CD14-positive monocyte (primary cell): Measurements from ENCODE around the gene ARNT2. TPM values are rescaled to one million over a fixed set of nuclear protein-coding genes. Genes with fewer than 3 reads are reported as not detected.

Experiments used
- DNase-seq, 3 donors: peaks; one replicate each; pipeline ENCODE4 v3.0.0-alpha.2; 2011 to 2022
- H2AFZ ChIP-seq: 2 replicates; pipeline ENCODE4 v1.6.0; 2012; ENCODE audit warnings: mild to moderate bottlenecking, low read depth, low read length, inconsistent platforms; ENCODE audit not compliant: insufficient read depth, poor library complexity, severe bottlenecking
- H3K27ac ChIP-seq, 2 donors: 1 replicate in 1 of 2; 2 replicates in 1 of 2; pipeline ENCODE4 v1.5.1; 2012 to 2013; ENCODE audit warnings: low read length in 2 of 2, control low read depth in 1 of 2, inconsistent platforms in 1 of 2, low read depth in 1 of 2, mild to moderate bottlenecking in 1 of 2
- H3K27me3 ChIP-seq, 2 donors: one replicate each; pipeline versions ENCODE4 v1.6.0 to v1.6.1; 2011 to 2013; ENCODE audit warnings: low read length in 2 of 2; ENCODE audit not compliant: control insufficient read depth in 2 of 2, insufficient read depth in 2 of 2
- H3K36me3 ChIP-seq, 2 donors: replicated peaks in 1 of 2; 1 replicate in 1 of 2; 2 replicates in 1 of 2; pipeline versions ENCODE4 v1.5.1 to v1.6.1; 2012 to 2013; ENCODE audit warnings: low read length in 2 of 2, control low read depth in 1 of 2, inconsistent platforms in 1 of 2, mild to moderate bottlenecking in 1 of 2; ENCODE audit not compliant: insufficient read depth in 2 of 2, control insufficient read depth in 1 of 2
- H3K4me1 ChIP-seq, 2 donors: 1 replicate in 1 of 2; 2 replicates in 1 of 2; pipeline versions ENCODE4 v1.5.1 to v1.6.1; 2012 to 2013; ENCODE audit warnings: low read length in 2 of 2, control low read depth in 1 of 2, inconsistent platforms in 1 of 2, mild to moderate bottlenecking in 1 of 2, moderate library complexity in 1 of 2; ENCODE audit not compliant: insufficient read depth in 2 of 2, control insufficient read depth in 1 of 2
- H3K4me2 ChIP-seq: replicated peaks from 2 replicates; pipeline ENCODE3; 2012; ENCODE audit warnings: low read length, moderate library complexity, mild to moderate bottlenecking; ENCODE audit not compliant: poor library complexity, severe bottlenecking; ENCODE audit errors: extremely low read depth
- H3K4me3 ChIP-seq, 3 experiments: fragments of 200-600 bp in 1 of 3; sonication (generic) in 1 of 3; replicated peaks in 1 of 3; 1 replicate in 2 of 3; 2 replicates in 1 of 3; pipeline ENCODE4 v1.5.1; 2011 to 2013; ENCODE audit warnings: low read length in 3 of 3, mild to moderate bottlenecking in 3 of 3, control low read depth in 2 of 3, low read depth in 2 of 3, inconsistent platforms in 1 of 3, moderate library complexity in 1 of 3
- H3K79me2 ChIP-seq: 2 replicates; pipeline ENCODE4 v1.6.0; 2012; ENCODE audit warnings: mild to moderate bottlenecking, control low read depth, inconsistent platforms, low read length, moderate library complexity; ENCODE audit not compliant: insufficient read depth
- H3K9ac ChIP-seq: 2 replicates; pipeline ENCODE4 v1.6.0; 2017; ENCODE audit warnings: low read length, mild to moderate bottlenecking; ENCODE audit not compliant: insufficient read depth, poor library complexity, severe bottlenecking
- H3K9me3 ChIP-seq, 2 donors: replicated peaks in 1 of 2; 1 replicate in 1 of 2; 2 replicates in 1 of 2; pipeline versions ENCODE4 v1.5.1 to v1.6.1; 2012 to 2013; ENCODE audit warnings: low read length in 2 of 2, control low read depth in 1 of 2; ENCODE audit not compliant: control insufficient read depth in 1 of 2, insufficient read depth in 1 of 2
- H4K20me1 ChIP-seq: 2 replicates; pipeline ENCODE4 v1.6.0; 2012; ENCODE audit warnings: mild to moderate bottlenecking, low read length, control low read depth, moderate library complexity; ENCODE audit not compliant: insufficient read depth
- H3K27ac Mint-ChIP-seq, 7 donors: one replicate each; pipeline ENCODE4 v1.8.0; 2020; ENCODE audit warnings: mild to moderate bottlenecking in 7 of 7, mixed read lengths in 7 of 7, moderate library complexity in 6 of 7, inconsistent platforms in 2 of 7
- H3K27me3 Mint-ChIP-seq, 3 donors: one replicate each; pipeline ENCODE4 v1.8.0; 2021 to 2022; ENCODE audit warnings: low read depth in 3 of 3, mild to moderate bottlenecking in 3 of 3, mixed read lengths in 3 of 3, moderate library complexity in 3 of 3, inconsistent platforms in 1 of 3
- H3K36me3 Mint-ChIP-seq, 2 donors: one replicate each; pipeline ENCODE4 v1.8.0; 2020; ENCODE audit warnings: mixed read lengths in 2 of 2, inconsistent platforms in 1 of 2, mild to moderate bottlenecking in 1 of 2
- H3K4me1 Mint-ChIP-seq: one replicate; pipeline ENCODE4 v1.8.0; 2020; ENCODE audit warnings: mild to moderate bottlenecking, mixed read lengths
- H3K4me3 Mint-ChIP-seq, 2 donors: one replicate each; pipeline ENCODE4 v1.8.0; 2020; ENCODE audit warnings: mild to moderate bottlenecking in 2 of 2, mixed read lengths in 2 of 2, moderate library complexity in 1 of 2
- H3K9me3 Mint-ChIP-seq, 7 donors: one replicate each; pipeline ENCODE4 v1.8.0; 2020 to 2022; ENCODE audit warnings: mixed read lengths in 7 of 7, mild to moderate bottlenecking in 6 of 7, moderate library complexity in 6 of 7, inconsistent platforms in 2 of 7
- WGBS: methylation state at CpG from one replicate; pipeline ENCODE4 v1.1.5; 2013; ENCODE audit warnings: missing lambda C conversion rate; ENCODE audit not compliant: insufficient coverage; 5-methylcytosine and 5-hydroxymethylcytosine counted together
- intact Hi-C, 2 donors: fragments of 100-400 bp; cut with micrococcal nuclease; formaldehyde crosslinking; loops; one replicate each; pipeline versions ENCODE4 v1.15.0 to v1.15.1; 2023
- polyA plus RNA-seq, 3 donors: library from polyadenylated mRNA; depleted of rRNA in 1 of 3; unstranded in 2 of 3; stranded (reverse) in 1 of 3; fragments of 300-500 nt in 2 of 3; fragments of >200 nt in 1 of 3; fragmentation: Illumina TruSeq in 2 of 3; gene quantifications; 1 replicate in 2 of 3; 2 replicates in 1 of 3; pipeline ENCODE4 v1.2.3, GENCODE V29; 2012 to 2021
- TF ChIP-seq, protein P1 (sequence below): fragments of 200-600 bp; IDR thresholded peaks from one replicate; pipeline ENCODE4 v1.8.0; 2022; ENCODE audit warnings: antibody characterized with exemption, mild to moderate bottlenecking

The ARNT2 gene
- polyA plus RNA-seq, 3 donors = not detected

DNA sequence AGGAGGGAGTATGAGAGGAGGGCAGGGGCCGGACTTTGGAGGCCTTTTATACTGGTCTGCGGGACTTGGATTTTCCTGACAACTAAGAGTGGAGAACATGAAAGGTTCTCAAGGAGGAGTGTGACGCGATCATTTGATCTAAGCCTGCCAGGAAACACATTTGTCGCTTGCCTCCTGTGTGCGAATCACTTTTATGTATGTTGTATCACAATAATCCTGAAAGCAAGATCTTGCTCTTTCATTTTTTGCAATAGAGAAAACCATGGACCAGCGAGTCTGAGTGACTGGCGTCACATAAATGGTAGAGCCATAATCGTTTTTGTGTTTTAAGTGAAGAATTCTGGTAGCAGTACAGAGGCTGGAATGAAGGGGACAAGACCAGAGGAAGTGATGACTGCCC, 100.7 kb downstream of the ARNT2 start:
- Histone ChIP-seq H3K27ac (no peak overlapping the region), H3K9ac (no peak overlapping the region), H3K4me2 (no peak overlapping the region), H3K36me3 (no peaks in the 10 kb centered on the region), H3K9me3 (peaks cover 0 to 9% of the 10 kb centered on the region in 2 donors), H3K79me2 (no peaks in the 10 kb centered on the region), H2AFZ (no peak overlapping the region), H3K4me3 (no peak overlapping the region), H3K27me3 (no peaks in the 10 kb centered on the region), H3K4me1 (no peaks in the 10 kb centered on the region), H4K20me1 (no peaks in the 10 kb centered on the region)
- Mint-ChIP-seq H3K36me3 (no peaks in the 10 kb centered on the region), H3K4me1 (no peaks in the 10 kb centered on the region), H3K9me3 (peaks cover 0 to 4% (median 3%) of the 10 kb centered on the region in 7 donors), H3K27me3 (peaks cover 4 to 9% (median 7%) of the 10 kb centered on the region in 3 donors), H3K4me3 (no peak overlapping the region), H3K27ac (no peak overlapping the region)
- no peak for DNase-seq
- intact Hi-C loops = no loop called here
- WGBS = 98% methylated on average over 9 of the region's 9 CpGs
- TF ChIP-seq, protein P1, sequence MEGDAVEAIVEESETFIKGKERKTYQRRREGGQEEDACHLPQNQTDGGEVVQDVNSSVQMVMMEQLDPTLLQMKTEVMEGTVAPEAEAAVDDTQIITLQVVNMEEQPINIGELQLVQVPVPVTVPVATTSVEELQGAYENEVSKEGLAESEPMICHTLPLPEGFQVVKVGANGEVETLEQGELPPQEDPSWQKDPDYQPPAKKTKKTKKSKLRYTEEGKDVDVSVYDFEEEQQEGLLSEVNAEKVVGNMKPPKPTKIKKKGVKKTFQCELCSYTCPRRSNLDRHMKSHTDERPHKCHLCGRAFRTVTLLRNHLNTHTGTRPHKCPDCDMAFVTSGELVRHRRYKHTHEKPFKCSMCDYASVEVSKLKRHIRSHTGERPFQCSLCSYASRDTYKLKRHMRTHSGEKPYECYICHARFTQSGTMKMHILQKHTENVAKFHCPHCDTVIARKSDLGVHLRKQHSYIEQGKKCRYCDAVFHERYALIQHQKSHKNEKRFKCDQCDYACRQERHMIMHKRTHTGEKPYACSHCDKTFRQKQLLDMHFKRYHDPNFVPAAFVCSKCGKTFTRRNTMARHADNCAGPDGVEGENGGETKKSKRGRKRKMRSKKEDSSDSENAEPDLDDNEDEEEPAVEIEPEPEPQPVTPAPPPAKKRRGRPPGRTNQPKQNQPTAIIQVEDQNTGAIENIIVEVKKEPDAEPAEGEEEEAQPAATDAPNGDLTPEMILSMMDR = no peak

- H3K4me1 Mint-ChIP-seq = no peaks in the 10 kb centered on the region
- H3K79me2 ChIP-seq = no peaks in the 10 kb centered on the region
- no peaks in the 10 kb centered on the region for H3K36me3 Mint-ChIP-seq
- no peaks in the 10 kb centered on the region for H3K4me1 ChIP-seq
- H3K4me3 Mint-ChIP-seq = no peak overlapping the region
- 98% methylated on average over 5 of the region's 5 CpGs for WGBS
- H3K9me3 Mint-ChIP-seq = peaks cover 0 to 4% (median 3%) of the 10 kb centered on the region in 7 donors
- no peak overlapping the region for H3K4me2 ChIP-seq
- no peak overlapping the region for H3K27ac Mint-ChIP-seq
- intact Hi-C loops = no loop called here
- H3K9ac ChIP-seq = no peak overlapping the region
- no peak for DNase-seq
- H3K27me3 Mint-ChIP-seq = peaks cover 5 to 12% (median 7%) of the 10 kb centered on the region in 3 donors
- H3K27me3 ChIP-seq = no peaks in the 10 kb centered on the region
- no peak overlapping the region for H3K27ac ChIP-seq
- H3K4me3 ChIP-seq = no peak overlapping the region
- peaks cover 0 to 9% of the 10 kb centered on the region in 2 donors for H3K9me3 ChIP-seq
- no peak overlapping the region for H2AFZ ChIP-seq
- H3K36me3 ChIP-seq = no peaks in the 10 kb centered on the region
- TF ChIP-seq, protein P1 = no peak
- no peaks in the 10 kb centered on the region for H4K20me1 ChIP-seq
Measured at GRCh38 chr15:80506286-80506893, 102.2 kb downstream of the ARNT2 start.
